Coronary artery (tissue), 2 donors: Measurements from ENCODE around the gene SNX30.

ENCODE experiments used
- DNase-seq: peaks from one replicate; pipeline ENCODE4 v3.0.0-alpha.2; 2017; ENCODE audit warnings: low spot score
- H3K27ac ChIP-seq, 2 donors: fragments of 200-600 bp; sonication (generic); one replicate each; pipeline ENCODE4 v1.5.1; 2016 to 2019
- H3K4me3 ChIP-seq: fragments of 200-600 bp; sonication (generic); 2 replicates; pipeline ENCODE4 v1.5.1; 2016; ENCODE audit warnings: mild to moderate bottlenecking, moderate library complexity
- CTCF ChIP-seq: fragments of 200-600 bp; sonication (generic); IDR thresholded peaks from one replicate; pipeline ENCODE4 v1.5.1; 2019; ENCODE audit warnings: antibody characterized with exemption

Gene SNX30

DNA sequence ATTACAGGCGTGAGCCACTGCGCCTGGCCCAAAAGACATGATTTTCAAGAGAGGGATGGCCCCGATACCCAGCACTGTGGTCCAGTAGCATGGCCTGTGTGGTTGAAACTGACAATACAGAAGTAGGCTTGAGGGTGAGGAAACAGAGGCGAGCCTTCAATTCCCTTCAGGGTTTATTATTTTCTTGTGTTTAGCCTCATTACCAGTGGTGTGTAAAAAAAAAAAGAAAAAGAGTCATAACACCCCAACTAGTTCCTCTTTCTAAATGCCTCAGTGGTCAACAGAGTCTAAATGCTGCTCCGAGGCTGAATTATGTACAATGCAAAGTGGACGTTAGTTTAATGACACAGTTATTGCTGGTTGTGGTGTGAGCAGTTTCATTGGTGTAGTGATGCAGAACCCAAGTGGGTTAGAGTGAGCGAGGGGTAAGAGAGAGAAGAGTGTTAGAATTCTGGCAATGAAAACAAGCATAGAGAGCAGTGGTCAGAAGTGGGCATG lies 58.8 kb downstream of the SNX30 start:
- H3K4me3 ChIP-seq: no peak overlapping the region
- no peak for DNase-seq
- no peak overlapping the region for H3K27ac ChIP-seq
- TF ChIP-seq CTCF: no peak

DNA sequence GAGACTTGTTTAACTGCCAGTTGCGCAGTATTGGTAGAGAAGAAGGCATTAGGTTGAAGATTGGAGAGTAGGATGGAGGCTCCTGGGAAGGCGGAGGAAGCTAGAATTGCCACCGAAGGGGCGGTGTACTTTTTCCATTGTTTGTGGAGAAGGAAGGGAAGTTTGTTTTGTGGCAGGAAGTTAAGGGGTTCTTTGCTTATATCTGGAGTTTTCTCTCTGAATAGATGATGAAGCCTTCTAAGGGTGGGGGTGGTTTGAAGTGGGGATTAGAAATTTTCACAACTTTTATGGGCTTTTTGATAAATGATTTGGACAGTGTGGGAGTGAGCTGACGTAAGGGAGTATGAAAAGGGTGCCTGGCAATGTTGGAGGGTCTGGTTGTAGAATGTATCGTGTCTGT lies 59.3 kb downstream of the SNX30 start:
- no peak for TF ChIP-seq CTCF
- peak overlapping the region in 1 of 2 donors; percentile 28 for H3K27ac ChIP-seq

GRCh38 chr9:112810696-112811490 lies 60.3 kb downstream of the SNX30 start:
- Histone ChIP-seq H3K27ac (no peak overlapping the region), H3K4me3 (no peak overlapping the region)
- TF ChIP-seq CTCF: no peak
- DNase-seq: no peak

More for the DNA sequence above, 59.3 kb downstream of the SNX30 start:
- no peak for DNase-seq
- no peak overlapping the region for H3K4me3 ChIP-seq

- H3K27ac ChIP-seq: no peak overlapping the region
- H3K4me3 ChIP-seq: no peak overlapping the region
- no peak for TF ChIP-seq CTCF
- no peak for DNase-seq
Observed at GRCh38 chr9:112811518-112811917, 61.0 kb downstream of the SNX30 start.

DNA sequence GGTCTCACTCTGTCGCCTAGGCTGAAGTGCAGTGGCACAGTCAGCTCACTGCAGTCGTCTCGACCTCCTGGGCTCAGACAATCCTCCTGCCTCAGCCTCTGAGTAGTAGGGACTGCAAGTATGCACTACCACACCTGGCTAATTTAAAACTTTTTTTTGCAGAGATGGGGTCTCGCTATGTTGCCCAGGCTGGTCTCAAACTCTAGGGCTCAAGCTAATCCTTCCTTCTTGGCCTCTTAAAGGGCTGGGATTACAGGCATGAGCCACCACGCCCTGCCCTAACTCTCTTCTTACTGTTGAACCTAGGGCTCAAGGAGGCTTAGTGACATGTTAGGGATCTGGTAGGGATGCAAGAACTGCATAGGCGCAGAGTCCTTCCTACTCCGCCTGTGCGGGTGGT lies 65.3 kb downstream of the SNX30 start:
- TF ChIP-seq CTCF: no peak
- DNase-seq: no peak
- Histone ChIP-seq H3K4me3 (no peak overlapping the region), H3K27ac (no peak overlapping the region)

GRCh38 chr9:112817860-112818203 lies 67.3 kb downstream of the SNX30 start:
- TF ChIP-seq CTCF: no peak
- Histone ChIP-seq H3K27ac (peak overlapping the region; percentile 55 to 80), H3K4me3 (no peak overlapping the region)
- DNase-seq: no peak
